ENCODE data around the gene FAM193A.

DNA sequence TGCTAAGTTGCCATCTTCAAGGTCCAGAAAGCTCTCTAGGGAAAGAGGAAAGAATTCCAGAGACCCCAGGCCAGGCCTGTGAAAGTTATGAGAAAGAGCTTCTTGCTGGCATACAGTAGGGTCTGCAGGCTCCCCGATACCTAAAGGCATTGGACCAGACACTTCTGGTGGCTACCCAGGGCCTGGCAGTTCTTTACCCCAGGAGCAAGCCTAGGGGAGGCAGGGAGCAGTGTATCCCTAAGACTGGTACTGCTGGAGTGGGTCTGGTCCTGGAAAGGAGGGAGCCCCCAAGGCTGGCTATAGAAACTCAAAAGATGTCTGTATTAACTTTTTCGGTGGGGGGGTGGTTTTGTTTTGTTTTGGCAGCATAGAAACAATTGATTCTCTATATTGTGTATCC, 19.8 kb upstream of the FAM193A start:
- TF ChIP-seq POLR2AphosphoS5 (IDR thresholded peaks at IDR 0.05; ENCODE audit: borderline replicate concordance, low read depth, low read length), result no peak
- no peak for TF ChIP-seq EZH2 (IDR thresholded peaks at IDR 0.05)
- TF ChIP-seq FOXP2 (optimal IDR thresholded peaks at IDR 0.05; ENCODE audit: control extremely low read depth, extremely low read length, insufficient read depth), result no peak

All from SK-N-MC (cell line).